HT1080 (cell line): Measurements from ENCODE around the gene ARL5A. TPM values are rescaled to one million over a fixed set of nuclear protein-coding genes. Genes with fewer than 3 reads are reported as not detected.
"Not testable (repeated sequence)": the region's sequence is repeated elsewhere in the genome, so short reads cannot be mapped to it uniquely, and the experiment has no call there.

ENCODE experiments used
- DNase-seq: peaks from one replicate; pipeline ENCODE4 v3.0.0-alpha.2; 2015; ENCODE audit warnings: low read depth
- polyA plus RNA-seq, 2 experiments: library from polyadenylated mRNA; depleted of rRNA; stranded (reverse); fragments of >200 nt; gene quantifications; 2 replicates each; pipeline ENCODE4 v1.2.3, GENCODE V29; 2015
- total RNA-seq: library from RNA; depleted of rRNA; stranded (reverse); fragments of >200 nt; shearing (Covaris generic); gene quantifications from 2 replicates; pipeline ENCODE4 v1.2.3, GENCODE V29; 2014; rRNA removed

ARL5A gene
- 79.3 and 94.7 TPM in 2 replicates for total RNA-seq
- 20.5 and 29.4 TPM in 2 replicates for polyA plus RNA-seq (2015; cell fraction: cytosol; rRNA removed)
- polyA plus RNA-seq (2015; cell fraction: nucleus; rRNA removed), result 13.5 and 15.2 TPM in 2 replicates

GRCh38 chr2:151828143-151828889 is at the start of gene ARL5A:
TSS of gene ARL5A (minus strand) at chr2:151828421. CDS start at chr2:151828176, 245 bp downstream.
- DNase-seq, result peak; percentile 94

GRCh38 chr2:151875631-151876030 is 47.4 kb upstream of the ARL5A start:
- not testable (repeated sequence) for DNase-seq

- no peak for DNase-seq
Measured at GRCh38 chr2:151872463-151872862, 44.2 kb upstream of the ARL5A start.

GRCh38 chr2:151869291-151869690 is 41.1 kb upstream of the ARL5A start:
- no peak for DNase-seq

GRCh38 chr2:151862700-151863099 is 34.5 kb upstream of the ARL5A start:
- no peak for DNase-seq

GRCh38 chr2:151861174-151861573 is 33.0 kb upstream of the ARL5A start:
- no peak for DNase-seq

GRCh38 chr2:151860613-151861146 is 32.5 kb upstream of the ARL5A start:
- DNase-seq, result no peak

GRCh38 chr2:151860210-151860609 is 32.0 kb upstream of the ARL5A start:
- DNase-seq, result peak; percentile 28

GRCh38 chr2:151857650-151858049 is 29.4 kb upstream of the ARL5A start:
- DNase-seq, result no peak

GRCh38 chr2:151855111-151855510 is 26.9 kb upstream of the ARL5A start:
- no peak for DNase-seq

- no peak for DNase-seq
Measured at GRCh38 chr2:151853070-151853758, 25.0 kb upstream of the ARL5A start.

GRCh38 chr2:151852260-151853069 is 24.2 kb upstream of the ARL5A start:
- peak; percentile 10 for DNase-seq

- no peak for DNase-seq
Measured at GRCh38 chr2:151851761-151852160, 23.5 kb upstream of the ARL5A start.

- no peak for DNase-seq
Measured at GRCh38 chr2:151849413-151850010, 21.3 kb upstream of the ARL5A start.

- no peak for DNase-seq
Measured at GRCh38 chr2:151845884-151846283, 17.7 kb upstream of the ARL5A start.

- no peak for DNase-seq
Measured at GRCh38 chr2:151845481-151845880, 17.3 kb upstream of the ARL5A start.

GRCh38 chr2:151844211-151844896 is 16.1 kb upstream of the ARL5A start:
- no peak for DNase-seq

- DNase-seq, result no peak
Measured at GRCh38 chr2:151843691-151844061, 15.5 kb upstream of the ARL5A start.

GRCh38 chr2:151842830-151843690 is 14.8 kb upstream of the ARL5A start:
- peak; percentile 56 for DNase-seq

GRCh38 chr2:151841047-151841424 is 12.8 kb upstream of the ARL5A start:
- no peak for DNase-seq
